ENCODE data around the gene TSPO.

DNA sequence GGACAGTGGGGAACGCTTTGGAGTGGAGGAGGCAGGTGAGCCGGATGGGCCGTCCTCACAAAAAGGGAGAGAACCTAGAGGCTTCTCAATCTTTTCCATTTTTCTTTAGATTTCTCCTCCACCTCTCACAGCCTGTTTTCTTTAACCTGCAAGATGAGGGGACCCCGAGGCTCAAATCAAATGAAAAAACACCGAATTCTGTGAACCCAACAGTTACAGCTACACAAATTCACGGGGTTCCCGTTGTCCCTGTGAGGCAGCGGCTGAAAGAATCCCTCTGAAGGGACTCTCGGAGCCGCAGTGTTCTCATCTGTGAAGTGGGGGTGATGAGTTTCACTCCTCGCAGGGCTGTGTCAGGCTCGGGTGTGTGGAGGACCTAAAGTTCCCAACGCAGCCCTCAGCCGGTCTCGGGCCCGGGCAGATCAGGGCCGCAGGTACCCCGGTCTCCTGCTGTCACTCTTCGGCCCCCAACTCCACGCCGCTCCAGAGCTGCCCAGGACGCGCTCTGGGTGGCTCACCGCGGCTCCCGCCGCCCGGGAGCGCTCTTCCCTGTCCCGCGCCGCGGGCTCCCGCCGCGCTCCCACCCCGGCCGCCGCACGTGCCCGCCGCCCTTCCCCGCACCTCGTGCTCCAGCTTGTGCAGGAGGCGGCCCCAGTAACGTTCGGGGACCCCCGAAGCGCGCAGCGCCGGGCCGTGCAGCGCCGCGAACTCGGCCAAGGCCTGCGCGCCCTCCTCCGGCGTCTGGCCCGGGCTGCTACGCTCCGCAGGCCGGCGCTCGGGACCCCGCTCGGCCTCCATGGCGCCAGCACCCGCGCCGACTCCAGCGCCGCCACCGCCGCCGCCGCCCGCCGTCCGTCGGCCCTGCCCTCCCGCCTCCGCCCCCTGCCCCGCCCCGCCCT lies 35.2 kb downstream of the TSPO start, which contains the start of gene TTLL12:
- TF ChIP-seq, protein P1, sequence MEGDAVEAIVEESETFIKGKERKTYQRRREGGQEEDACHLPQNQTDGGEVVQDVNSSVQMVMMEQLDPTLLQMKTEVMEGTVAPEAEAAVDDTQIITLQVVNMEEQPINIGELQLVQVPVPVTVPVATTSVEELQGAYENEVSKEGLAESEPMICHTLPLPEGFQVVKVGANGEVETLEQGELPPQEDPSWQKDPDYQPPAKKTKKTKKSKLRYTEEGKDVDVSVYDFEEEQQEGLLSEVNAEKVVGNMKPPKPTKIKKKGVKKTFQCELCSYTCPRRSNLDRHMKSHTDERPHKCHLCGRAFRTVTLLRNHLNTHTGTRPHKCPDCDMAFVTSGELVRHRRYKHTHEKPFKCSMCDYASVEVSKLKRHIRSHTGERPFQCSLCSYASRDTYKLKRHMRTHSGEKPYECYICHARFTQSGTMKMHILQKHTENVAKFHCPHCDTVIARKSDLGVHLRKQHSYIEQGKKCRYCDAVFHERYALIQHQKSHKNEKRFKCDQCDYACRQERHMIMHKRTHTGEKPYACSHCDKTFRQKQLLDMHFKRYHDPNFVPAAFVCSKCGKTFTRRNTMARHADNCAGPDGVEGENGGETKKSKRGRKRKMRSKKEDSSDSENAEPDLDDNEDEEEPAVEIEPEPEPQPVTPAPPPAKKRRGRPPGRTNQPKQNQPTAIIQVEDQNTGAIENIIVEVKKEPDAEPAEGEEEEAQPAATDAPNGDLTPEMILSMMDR (conservative IDR thresholded peaks at IDR 0.05) = no peak
- no peak for TF ChIP-seq EZH2 (IDR thresholded peaks at IDR 0.05; ENCODE audit: low read depth)

Data from PC-9 (cell line).